GM21526 (cell line): Measurements from ENCODE around the gene TNNC1.

Experiments
- ATAC-seq: cut with Tn5 transposase; IDR thresholded peaks from one replicate; pipeline ENCODE4 v1.9.1; 2021; ENCODE audit warnings: moderate library complexity; ENCODE audit not compliant: unreplicated experiment, low FRiP score

The TNNC1 gene

DNA sequence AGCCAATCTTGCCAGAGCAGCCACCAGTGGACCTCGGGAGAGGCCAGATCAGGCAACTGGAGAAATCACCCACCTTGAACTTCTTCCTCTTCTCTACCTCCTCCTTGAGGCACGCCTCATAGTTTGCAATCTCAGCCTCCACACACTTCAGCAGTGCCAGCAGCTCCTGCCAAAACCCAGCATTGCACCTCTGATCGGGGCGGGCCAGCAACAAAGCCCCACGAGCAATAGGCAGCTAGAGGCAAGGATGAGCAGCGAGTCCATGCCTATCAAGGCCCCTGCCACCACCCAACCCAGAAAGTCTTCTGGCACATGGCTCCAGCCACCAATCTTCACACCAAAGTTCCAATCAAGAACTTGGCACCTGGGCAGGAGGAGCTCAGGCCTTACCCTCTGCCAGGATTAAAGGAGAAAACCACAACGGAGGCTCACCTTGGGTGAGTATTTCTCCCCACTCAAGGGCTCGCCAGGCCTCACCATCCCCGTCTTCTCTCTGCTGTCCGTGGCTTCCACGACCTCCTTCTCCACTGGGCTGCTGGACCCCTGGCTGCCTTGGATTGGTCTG lies 51.1 kb downstream of the TNNC1 start:
- no peak for ATAC-seq

DNA sequence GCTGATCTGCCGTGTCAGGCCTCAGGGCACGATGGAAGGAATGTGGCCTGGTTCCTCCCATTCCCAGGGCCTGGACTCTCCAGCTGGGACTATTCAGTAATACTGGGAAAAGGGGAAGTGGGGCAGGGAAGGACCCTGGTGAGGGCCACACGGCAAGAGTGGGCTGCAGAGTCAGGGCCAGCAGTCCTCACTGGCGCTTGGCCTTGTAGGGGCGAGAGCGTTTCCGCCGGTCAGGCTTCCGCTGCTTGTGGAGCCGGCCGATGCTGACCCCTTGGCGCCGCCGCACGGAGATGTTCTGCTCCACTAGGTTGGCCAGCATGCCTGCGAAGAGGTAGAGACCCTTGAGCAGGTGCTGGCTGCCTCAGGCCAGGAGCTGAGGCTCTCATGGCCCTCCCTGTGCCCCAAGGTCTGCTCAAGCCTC lies 51.7 kb downstream of the TNNC1 start:
- no peak for ATAC-seq

DNA sequence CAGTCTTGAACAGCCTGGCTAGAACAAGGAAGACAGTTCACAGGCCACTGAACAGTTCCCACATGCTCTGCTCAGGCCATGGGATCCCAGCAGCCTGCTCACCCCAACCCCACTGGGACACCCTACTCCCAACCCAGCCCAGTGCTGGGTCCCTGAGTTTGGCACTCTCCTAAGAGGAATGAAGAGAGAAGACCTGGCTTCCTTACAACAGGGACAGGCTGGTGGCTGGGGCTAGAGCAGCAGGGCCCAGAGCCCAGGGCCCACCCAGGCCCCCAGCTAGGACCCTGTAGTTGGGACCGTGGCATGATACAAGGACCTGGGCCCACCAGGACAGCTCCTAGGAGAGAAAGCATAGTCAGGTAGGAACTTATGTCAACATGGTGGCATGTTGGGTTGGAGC lies 52.3 kb downstream of the TNNC1 start:
- ATAC-seq = no peak
